ENCODE results near the gene RAB3D. TPM values are rescaled to one million over a fixed set of nuclear protein-coding genes. Genes with fewer than 3 reads are reported as not detected.

RAB3D gene
- total RNA-seq, 6 experiments from 2014 or later = 2.7 to 4.5 (median 4.0) TPM

DNA sequence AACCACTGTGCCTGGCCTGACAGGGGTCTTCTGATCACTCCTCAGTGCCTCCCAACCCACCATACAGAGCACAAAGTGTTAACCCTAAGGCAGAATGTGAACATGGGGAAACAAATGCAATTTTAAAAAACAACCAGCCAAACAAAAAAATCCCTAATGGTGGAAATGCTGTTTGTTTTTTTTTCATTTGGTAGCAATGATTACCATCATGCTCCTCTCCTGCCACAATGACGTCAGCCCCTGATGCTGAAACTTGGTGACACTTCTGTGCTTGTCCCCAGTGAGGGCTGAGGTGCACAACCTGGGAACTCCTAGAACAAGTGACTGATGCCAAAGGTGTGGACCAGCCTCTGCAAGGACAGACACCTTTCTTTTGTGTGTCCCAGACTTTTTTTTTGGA, 47.5 kb downstream of the RAB3D start:
- 86% methylated on average over 1 of the region's 1 CpG for WGBS (ENCODE audit: insufficient coverage, low coverage, low lambda C conversion rate, missing lambda C conversion rate)
- no peak for DNase-seq
- Histone ChIP-seq H3K27me3 (no peaks in the 10 kb centered on the region), H3K4me3 (no peak overlapping the region), H3K9me3 (no peaks in the 10 kb centered on the region), H3K27ac (no peak overlapping the region), H3K36me3 (no peaks in the 10 kb centered on the region), H3K4me1 (peaks cover 0 to 5% (median 0%) of the 10 kb centered on the region in 4 donors)
- TF ChIP-seq, protein P1, sequence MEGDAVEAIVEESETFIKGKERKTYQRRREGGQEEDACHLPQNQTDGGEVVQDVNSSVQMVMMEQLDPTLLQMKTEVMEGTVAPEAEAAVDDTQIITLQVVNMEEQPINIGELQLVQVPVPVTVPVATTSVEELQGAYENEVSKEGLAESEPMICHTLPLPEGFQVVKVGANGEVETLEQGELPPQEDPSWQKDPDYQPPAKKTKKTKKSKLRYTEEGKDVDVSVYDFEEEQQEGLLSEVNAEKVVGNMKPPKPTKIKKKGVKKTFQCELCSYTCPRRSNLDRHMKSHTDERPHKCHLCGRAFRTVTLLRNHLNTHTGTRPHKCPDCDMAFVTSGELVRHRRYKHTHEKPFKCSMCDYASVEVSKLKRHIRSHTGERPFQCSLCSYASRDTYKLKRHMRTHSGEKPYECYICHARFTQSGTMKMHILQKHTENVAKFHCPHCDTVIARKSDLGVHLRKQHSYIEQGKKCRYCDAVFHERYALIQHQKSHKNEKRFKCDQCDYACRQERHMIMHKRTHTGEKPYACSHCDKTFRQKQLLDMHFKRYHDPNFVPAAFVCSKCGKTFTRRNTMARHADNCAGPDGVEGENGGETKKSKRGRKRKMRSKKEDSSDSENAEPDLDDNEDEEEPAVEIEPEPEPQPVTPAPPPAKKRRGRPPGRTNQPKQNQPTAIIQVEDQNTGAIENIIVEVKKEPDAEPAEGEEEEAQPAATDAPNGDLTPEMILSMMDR (IDR thresholded peaks at IDR 0.05) = no peak
- no peak for TF ChIP-seq POLR2A (IDR thresholded peaks at IDR 0.05)
- intact Hi-C loops (cut with DNase I) = loop anchor here (10.0 kb wide), 2 partner anchors 153 to 283 kb away; partner anchors contain the start of gene ACP5 (in 1 of the 2)
- ATAC-seq = no peak

GRCh38 chr19:11291415-11291814, 48.0 kb downstream of the RAB3D start:
- Histone ChIP-seq H3K27me3 (no peaks in the 10 kb centered on the region), H3K27ac (no peak overlapping the region), H3K36me3 (no peaks in the 10 kb centered on the region), H3K4me3 (no peak overlapping the region), H3K9me3 (no peaks in the 10 kb centered on the region), H3K4me1 (peaks cover 0 to 5% (median 0%) of the 10 kb centered on the region in 4 donors)
- TF ChIP-seq, protein P1 (IDR thresholded peaks at IDR 0.05) = no peak
- TF ChIP-seq POLR2A (IDR thresholded peaks at IDR 0.05) = no peak
- DNase-seq (no peak), ATAC-seq (no peak)
- WGBS (ENCODE audit: insufficient coverage, low coverage, low lambda C conversion rate, missing lambda C conversion rate) = 95% methylated on average over 7 of the region's 7 CpGs
- intact Hi-C loops (cut with DNase I) = loop anchor here (10.0 kb wide), 2 partner anchors 153 to 283 kb away; partner anchors contain the start of gene ACP5 (in 1 of the 2)

GRCh38 chr19:11290256-11290655, 49.2 kb downstream of the RAB3D start:
- Histone ChIP-seq H3K27me3 (no peaks in the 10 kb centered on the region), H3K4me3 (no peak overlapping the region), H3K4me1 (peaks cover 0 to 5% (median 0%) of the 10 kb centered on the region in 4 donors), H3K36me3 (no peaks in the 10 kb centered on the region), H3K9me3 (no peaks in the 10 kb centered on the region), H3K27ac (no peak overlapping the region)
- no peak for DNase-seq
- intact Hi-C loops (cut with DNase I) = loop anchor here (10.0 kb wide), 2 partner anchors 155 to 285 kb away; partner anchors contain the start of gene ACP5 (in 1 of the 2)
- TF ChIP-seq, protein P1 (IDR thresholded peaks at IDR 0.05) = no peak
- TF ChIP-seq POLR2A (IDR thresholded peaks at IDR 0.05) = no peak
- no peak for ATAC-seq
- 87% methylated on average over 4 of the region's 4 CpGs for WGBS (ENCODE audit: insufficient coverage, low coverage, low lambda C conversion rate, missing lambda C conversion rate)

- no peak for DNase-seq
Observed at GRCh38 chr19:11288349-11288748, 51.1 kb downstream of the RAB3D start.

More at GRCh38 chr19:11288349-11288748, 51.1 kb downstream of the RAB3D start:
- Histone ChIP-seq H3K27me3 (no peaks in the 10 kb centered on the region), H3K4me1 (peaks cover 0 to 2% (median 0%) of the 10 kb centered on the region in 4 donors), H3K36me3 (no peaks in the 10 kb centered on the region), H3K27ac (no peak overlapping the region), H3K9me3 (no peaks in the 10 kb centered on the region), H3K4me3 (no peak overlapping the region)
- intact Hi-C loops (cut with DNase I) = no loop called here
- peak in 3 of 4 donors; percentile 31 to 34 (median 34) for ATAC-seq
- WGBS (ENCODE audit: insufficient coverage, low coverage, low lambda C conversion rate, missing lambda C conversion rate) = 74% methylated on average over 7 of the region's 7 CpGs
- TF ChIP-seq POLR2A (IDR thresholded peaks at IDR 0.05) = no peak
- TF ChIP-seq, protein P1 (IDR thresholded peaks at IDR 0.05) = peak; percentile 31 to 45 (median 38)

Data from right lobe of liver (tissue), 6 donors.